OCI-LY3 (cell line): ENCODE results near the gene CLEC2A.
A peak's percentile ranks its signal among the peaks of the same experiment; 100 is the strongest.

Source experiments
- H2AFZ ChIP-seq: fragments of 200-600, 300-600 bp; shearing (Covaris generic); 2 replicates; pipeline ENCODE4 v1.6.0; 2014; ENCODE audit warnings: antibody characterized with exemption, low read depth, low read length
- H3K27ac ChIP-seq: fragments of 200-600, 300-600 bp; sonication (generic); 2 replicates; pipeline ENCODE4 v1.5.1; 2014; ENCODE audit warnings: mild to moderate bottlenecking, low read length, moderate library complexity, mixed read lengths
- H3K27me3 ChIP-seq: fragments of 200-600, 300-600 bp; sonication (generic); 2 replicates; pipeline ENCODE4 v1.6.1; 2014; ENCODE audit warnings: low read depth, low read length, mixed read lengths
- H3K36me3 ChIP-seq: fragments of 200-600, 300-600 bp; sonication (generic); replicated peaks from 2 replicates; pipeline ENCODE3; 2014; ENCODE audit warnings: low read depth, low read length, mixed read lengths
- H3K4me1 ChIP-seq: fragments of 300-600, 200-600 bp; sonication (generic); 2 replicates; pipeline ENCODE4 v1.6.1; 2014; ENCODE audit warnings: low read length, mixed read lengths
- H3K4me2 ChIP-seq: fragments of 200-600, 300-600 bp; sonication (generic); 2 replicates; pipeline ENCODE4 v1.6.1; 2014; ENCODE audit warnings: low read length, mixed read lengths
- H3K4me3 ChIP-seq: fragments of 300-600, 200-600 bp; sonication (generic); 2 replicates; pipeline ENCODE4 v1.5.1; 2014; ENCODE audit warnings: antibody characterized with exemption, mild to moderate bottlenecking, low read length, moderate library complexity
- H3K79me2 ChIP-seq: fragments of 300-600, 200-600 bp; shearing (Covaris generic); 2 replicates; pipeline ENCODE4 v1.6.1; 2014; ENCODE audit warnings: mild to moderate bottlenecking, low read length, mixed read lengths
- H3K9ac ChIP-seq: fragments of 300-600, 200-600 bp; shearing (Covaris generic); 2 replicates; pipeline ENCODE4 v1.6.0; 2014; ENCODE audit warnings: mild to moderate bottlenecking, low read length, moderate library complexity
- H3K9me3 ChIP-seq: fragments of 200-600, 300-600 bp; shearing (Covaris generic); 2 replicates; pipeline ENCODE4 v1.6.1; 2014; ENCODE audit warnings: low read length, mixed read lengths; ENCODE audit not compliant: insufficient read depth
- H4K20me1 ChIP-seq: fragments of 200-600, 300-600 bp; sonication (generic); 2 replicates; pipeline ENCODE4 v1.6.1; 2016; ENCODE audit warnings: low read length, mixed read lengths; ENCODE audit not compliant: insufficient read depth
- EZH2phosphoT487 ChIP-seq: fragments of 200-600 bp; shearing (Covaris generic); IDR thresholded peaks from 2 replicates; pipeline ENCODE4 v1.6.1; 2018; ENCODE audit warnings: antibody characterized with exemption, mixed run types, low read depth
- TF ChIP-seq, protein P1 (sequence below): fragments of 200-600, 300-600 bp; sonication (generic); IDR thresholded peaks from 2 replicates; pipeline ENCODE4 v1.5.1; 2014; ENCODE audit warnings: antibody characterized with exemption, low read length, low read depth

CLEC2A gene

GRCh38 chr12:9925705-9926393 is 6.3 kb downstream of the CLEC2A start:
- Histone ChIP-seq H3K36me3 (no peaks in the 10 kb centered on the region), H3K9ac (no peak overlapping the region), H2AFZ (peak overlapping the region; percentile 87), H3K79me2 (no peaks in the 10 kb centered on the region), H3K27me3 (peaks cover 8% of the 10 kb centered on the region; the same call in 1 of the 2 replicates), H3K27ac (no peak overlapping the region), H3K4me2 (peak overlapping the region; percentile 86), H3K4me3 (peak overlapping the region; percentile 69), H4K20me1 (no peaks in the 10 kb centered on the region), H3K4me1 (peaks cover 11% of the 10 kb centered on the region), H3K9me3 (no peaks in the 10 kb centered on the region)
- TF ChIP-seq, protein P1, sequence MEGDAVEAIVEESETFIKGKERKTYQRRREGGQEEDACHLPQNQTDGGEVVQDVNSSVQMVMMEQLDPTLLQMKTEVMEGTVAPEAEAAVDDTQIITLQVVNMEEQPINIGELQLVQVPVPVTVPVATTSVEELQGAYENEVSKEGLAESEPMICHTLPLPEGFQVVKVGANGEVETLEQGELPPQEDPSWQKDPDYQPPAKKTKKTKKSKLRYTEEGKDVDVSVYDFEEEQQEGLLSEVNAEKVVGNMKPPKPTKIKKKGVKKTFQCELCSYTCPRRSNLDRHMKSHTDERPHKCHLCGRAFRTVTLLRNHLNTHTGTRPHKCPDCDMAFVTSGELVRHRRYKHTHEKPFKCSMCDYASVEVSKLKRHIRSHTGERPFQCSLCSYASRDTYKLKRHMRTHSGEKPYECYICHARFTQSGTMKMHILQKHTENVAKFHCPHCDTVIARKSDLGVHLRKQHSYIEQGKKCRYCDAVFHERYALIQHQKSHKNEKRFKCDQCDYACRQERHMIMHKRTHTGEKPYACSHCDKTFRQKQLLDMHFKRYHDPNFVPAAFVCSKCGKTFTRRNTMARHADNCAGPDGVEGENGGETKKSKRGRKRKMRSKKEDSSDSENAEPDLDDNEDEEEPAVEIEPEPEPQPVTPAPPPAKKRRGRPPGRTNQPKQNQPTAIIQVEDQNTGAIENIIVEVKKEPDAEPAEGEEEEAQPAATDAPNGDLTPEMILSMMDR = peak; percentile 76
- TF ChIP-seq EZH2phosphoT487 = no peak

GRCh38 chr12:9922429-9922828 is 9.7 kb downstream of the CLEC2A start:
- H4K20me1 ChIP-seq = no peaks in the 10 kb centered on the region
- no peak for TF ChIP-seq EZH2phosphoT487
- TF ChIP-seq, protein P1 = no peak
- no peak overlapping the region for H3K9ac ChIP-seq
- no peaks in the 10 kb centered on the region for H3K79me2 ChIP-seq
- no peak overlapping the region for H3K27ac ChIP-seq
- H3K36me3 ChIP-seq = no peaks in the 10 kb centered on the region
- H2AFZ ChIP-seq = no peak overlapping the region
- H3K9me3 ChIP-seq = no peaks in the 10 kb centered on the region
- H3K27me3 ChIP-seq = peaks cover 9% of the 10 kb centered on the region
- no peak overlapping the region for H3K4me2 ChIP-seq
- no peak overlapping the region for H3K4me3 ChIP-seq
- H3K4me1 ChIP-seq = peaks cover 2% of the 10 kb centered on the region; the same call in 1 of the 2 replicates

DNA sequence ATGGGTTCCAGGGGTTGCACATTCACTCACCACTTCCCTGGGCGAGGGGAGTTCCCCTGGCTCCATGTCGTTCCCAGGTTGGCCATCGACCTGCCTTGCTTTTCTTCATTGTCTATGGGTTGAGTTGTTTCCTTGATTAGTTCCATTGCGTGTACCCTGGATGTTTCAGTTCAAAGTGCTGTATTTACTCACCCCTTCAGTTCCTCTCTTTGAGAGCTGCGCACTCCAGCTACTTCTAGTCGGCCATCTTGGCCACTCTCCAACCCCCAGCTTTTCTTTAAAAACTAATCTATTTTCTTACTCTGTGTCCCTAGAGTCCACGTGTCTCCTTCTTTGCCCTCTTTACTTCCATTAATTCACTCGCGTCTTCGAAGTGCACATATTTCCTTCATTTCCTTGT is 11.7 kb downstream of the CLEC2A start:
- Histone ChIP-seq H3K9me3 (no peaks in the 10 kb centered on the region), H3K79me2 (no peaks in the 10 kb centered on the region), H4K20me1 (no peaks in the 10 kb centered on the region), H3K4me3 (no peak overlapping the region), H3K9ac (no peak overlapping the region), H2AFZ (no peak overlapping the region), H3K27me3 (peaks cover 2% of the 10 kb centered on the region; the same call in 1 of the 2 replicates), H3K36me3 (no peaks in the 10 kb centered on the region), H3K27ac (no peak overlapping the region), H3K4me2 (no peak overlapping the region), H3K4me1 (no peaks in the 10 kb centered on the region)
- no peak for TF ChIP-seq EZH2phosphoT487
- TF ChIP-seq, protein P1 = no peak

DNA sequence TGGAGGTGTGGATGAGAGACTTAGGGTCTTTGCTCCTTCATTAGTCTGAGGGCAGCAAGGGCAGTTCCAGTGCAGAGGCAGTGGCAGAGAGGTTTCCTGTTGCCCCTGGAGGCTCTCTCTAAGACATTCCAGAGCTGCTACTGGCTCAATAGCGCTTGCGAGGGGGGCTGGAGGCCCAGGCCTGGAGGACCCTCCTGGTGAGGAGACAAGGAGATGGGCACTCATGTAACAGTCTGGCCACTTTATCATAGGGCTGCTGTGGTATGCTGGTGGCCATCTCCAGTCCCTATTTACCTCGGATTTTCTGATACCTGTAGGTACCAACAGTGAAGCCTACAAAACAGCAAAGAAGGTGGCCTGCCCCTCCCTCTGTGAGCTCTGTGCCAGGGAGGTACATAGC is 12.7 kb downstream of the CLEC2A start:
- Histone ChIP-seq H3K79me2 (no peaks in the 10 kb centered on the region), H3K4me1 (no peaks in the 10 kb centered on the region), H4K20me1 (no peaks in the 10 kb centered on the region), H3K36me3 (no peaks in the 10 kb centered on the region), H3K9ac (no peak overlapping the region), H3K4me3 (no peak overlapping the region), H3K27ac (no peak overlapping the region), H3K9me3 (no peaks in the 10 kb centered on the region), H2AFZ (no peak overlapping the region), H3K27me3 (peaks cover 2% of the 10 kb centered on the region; the same call in 1 of the 2 replicates), H3K4me2 (no peak overlapping the region)
- no peak for TF ChIP-seq EZH2phosphoT487
- TF ChIP-seq, protein P1 = no peak
